SU-DHL-6 (cell line): ENCODE results near the gene GPR162.

Experiments used
- H2AFZ ChIP-seq: fragments of 200-600 bp; sonication (generic); 2 replicates; pipeline ENCODE4 v1.6.1; 2014; ENCODE audit warnings: low read depth, mild to moderate bottlenecking, moderate library complexity, mixed read lengths, antibody characterized with exemption, low read length; ENCODE audit not compliant: severe bottlenecking
- H3F3A ChIP-seq: fragments of 200-600 bp; shearing (Covaris generic); 2 replicates; pipeline ENCODE4 v1.6.0; 2016; ENCODE audit warnings: antibody characterized with exemption, mild to moderate bottlenecking; ENCODE audit not compliant: insufficient read depth
- H3K27ac ChIP-seq: fragments of 200-600 bp; sonication (generic); 2 replicates; pipeline ENCODE4 v1.5.1; 2016; ENCODE audit warnings: low read depth, mild to moderate bottlenecking, low read length, moderate library complexity, mixed read lengths
- H3K27me3 ChIP-seq: fragments of 200-600 bp; sonication (generic), shearing (Covaris generic); 2 replicates; pipeline ENCODE4 v1.6.0; 2014; ENCODE audit warnings: mild to moderate bottlenecking, low read length
- H3K36me3 ChIP-seq: fragments of 200-600 bp; sonication (generic); 2 replicates; pipeline ENCODE4 v1.6.1; 2014; ENCODE audit warnings: mild to moderate bottlenecking, low read length, mixed read lengths
- H3K4me2 ChIP-seq: fragments of 300-600, 200-600 bp; shearing (Covaris generic), sonication (generic); 2 replicates; pipeline ENCODE4 v1.6.0; 2014; ENCODE audit warnings: low read length, low read depth, mild to moderate bottlenecking; ENCODE audit not compliant: poor library complexity, severe bottlenecking
- H3K4me3 ChIP-seq: fragments of 200-600 bp; sonication (generic); 2 replicates; pipeline ENCODE4 v1.5.1; 2014; ENCODE audit warnings: antibody characterized with exemption, low read length, mild to moderate bottlenecking, mixed read lengths; ENCODE audit not compliant: insufficient read depth, poor library complexity, severe bottlenecking
- H3K79me2 ChIP-seq: fragments of 200-600 bp; sonication (generic); 2 replicates; pipeline ENCODE4 v1.6.1; 2014; ENCODE audit warnings: mild to moderate bottlenecking, low read length, moderate library complexity; ENCODE audit not compliant: insufficient read depth
- H3K9ac ChIP-seq: fragments of 200-600 bp; sonication (generic); 2 replicates; pipeline ENCODE4 v1.7.0; 2014; ENCODE audit warnings: mild to moderate bottlenecking, low read length
- H3K9me2 ChIP-seq: fragments of 200-600 bp; sonication (generic); replicated peaks from 2 replicates; pipeline ENCODE4 v1.6.1; 2014; ENCODE audit warnings: low read length; ENCODE audit not compliant: insufficient read depth
- H3K9me3 ChIP-seq: fragments of 200-600 bp; sonication (generic); 2 replicates; pipeline ENCODE4 v1.6.1; 2014; ENCODE audit warnings: low read length, mixed read lengths; ENCODE audit not compliant: insufficient read depth
- H4K20me1 ChIP-seq: fragments of 200-600 bp; sonication (generic); 2 replicates; pipeline ENCODE4 v1.6.1; 2014; ENCODE audit warnings: low read depth, mild to moderate bottlenecking, antibody characterized with exemption, low read length, moderate library complexity, mixed read lengths
- EZH2phosphoT487 ChIP-seq: fragments of 200-600 bp; sonication (generic), shearing (Covaris generic); conservative IDR thresholded peaks from 2 replicates; pipeline ENCODE4 v1.6.1; 2018; ENCODE audit warnings: mild to moderate bottlenecking, antibody characterized with exemption, low read length, moderate library complexity, mixed read lengths
- TF ChIP-seq, protein P1 (sequence below): fragments of 200-600 bp; sonication (generic); IDR thresholded peaks from one replicate; pipeline ENCODE4 v1.5.1; 2017; ENCODE audit warnings: antibody characterized with exemption, mild to moderate bottlenecking, low read length, moderate library complexity; ENCODE audit not compliant: insufficient read depth, poor library complexity, severe bottlenecking

The GPR162 gene

GRCh38 chr12:6823182-6824084, 1.8 kb downstream of the GPR162 start:
- Histone ChIP-seq H3K4me2 (no peak overlapping the region), H3K36me3 (no peaks in the 10 kb centered on the region)

DNA sequence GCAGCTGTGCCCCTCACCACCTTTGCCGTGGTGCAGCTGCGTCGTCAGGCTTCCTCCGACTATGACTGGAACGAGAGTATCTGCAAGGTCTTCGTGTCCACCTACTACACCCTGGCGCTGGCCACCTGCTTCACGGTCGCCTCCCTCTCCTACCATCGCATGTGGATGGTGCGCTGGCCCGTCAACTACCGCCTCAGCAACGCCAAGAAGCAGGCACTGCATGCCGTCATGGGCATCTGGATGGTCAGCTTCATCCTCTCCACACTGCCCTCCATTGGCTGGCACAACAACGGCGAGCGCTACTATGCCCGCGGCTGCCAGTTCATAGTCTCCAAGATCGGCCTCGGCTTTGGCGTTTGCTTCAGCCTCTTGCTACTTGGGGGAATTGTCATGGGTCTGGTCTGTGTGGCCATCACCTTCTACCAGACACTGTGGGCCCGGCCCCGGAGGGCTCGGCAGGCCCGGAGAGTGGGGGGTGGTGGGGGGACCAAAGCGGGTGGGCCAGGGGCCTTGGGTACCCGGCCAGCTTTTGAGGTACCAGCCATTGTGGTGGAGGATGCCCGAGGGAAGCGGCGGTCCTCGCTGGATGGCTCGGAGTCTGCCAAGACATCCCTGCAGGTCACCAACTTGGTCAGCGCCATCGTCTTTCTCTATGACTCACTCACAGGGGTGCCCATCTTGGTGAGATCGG, 2.6 kb downstream of the GPR162 start:
- H3K9me3 ChIP-seq: no peaks in the 10 kb centered on the region
- no peak overlapping the region for H3K4me3 ChIP-seq
- no peak overlapping the region for H3K27ac ChIP-seq
- H3K4me2 ChIP-seq: no peak overlapping the region
- no peaks in the 10 kb centered on the region for H3K79me2 ChIP-seq
- H4K20me1 ChIP-seq: no peaks in the 10 kb centered on the region; the same call in 1 of the 2 replicates
- no peaks in the 10 kb centered on the region for H3F3A ChIP-seq
- H2AFZ ChIP-seq: no peak overlapping the region
- TF ChIP-seq, protein P1, sequence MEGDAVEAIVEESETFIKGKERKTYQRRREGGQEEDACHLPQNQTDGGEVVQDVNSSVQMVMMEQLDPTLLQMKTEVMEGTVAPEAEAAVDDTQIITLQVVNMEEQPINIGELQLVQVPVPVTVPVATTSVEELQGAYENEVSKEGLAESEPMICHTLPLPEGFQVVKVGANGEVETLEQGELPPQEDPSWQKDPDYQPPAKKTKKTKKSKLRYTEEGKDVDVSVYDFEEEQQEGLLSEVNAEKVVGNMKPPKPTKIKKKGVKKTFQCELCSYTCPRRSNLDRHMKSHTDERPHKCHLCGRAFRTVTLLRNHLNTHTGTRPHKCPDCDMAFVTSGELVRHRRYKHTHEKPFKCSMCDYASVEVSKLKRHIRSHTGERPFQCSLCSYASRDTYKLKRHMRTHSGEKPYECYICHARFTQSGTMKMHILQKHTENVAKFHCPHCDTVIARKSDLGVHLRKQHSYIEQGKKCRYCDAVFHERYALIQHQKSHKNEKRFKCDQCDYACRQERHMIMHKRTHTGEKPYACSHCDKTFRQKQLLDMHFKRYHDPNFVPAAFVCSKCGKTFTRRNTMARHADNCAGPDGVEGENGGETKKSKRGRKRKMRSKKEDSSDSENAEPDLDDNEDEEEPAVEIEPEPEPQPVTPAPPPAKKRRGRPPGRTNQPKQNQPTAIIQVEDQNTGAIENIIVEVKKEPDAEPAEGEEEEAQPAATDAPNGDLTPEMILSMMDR: no peak
- TF ChIP-seq EZH2phosphoT487: no peak
- H3K9me2 ChIP-seq: no peaks in the 10 kb centered on the region
- H3K27me3 ChIP-seq: no peaks in the 10 kb centered on the region
- no peak overlapping the region for H3K9ac ChIP-seq
- H3K36me3 ChIP-seq: no peaks in the 10 kb centered on the region

More at GRCh38 chr12:6823182-6824084, 1.8 kb downstream of the GPR162 start:
- no peak overlapping the region for H3K9ac ChIP-seq
- no peak overlapping the region for H3K27ac ChIP-seq
- H3K9me3 ChIP-seq: no peaks in the 10 kb centered on the region
- no peaks in the 10 kb centered on the region; the same call in 1 of the 2 replicates for H4K20me1 ChIP-seq
- H3K79me2 ChIP-seq: no peaks in the 10 kb centered on the region
- no peaks in the 10 kb centered on the region for H3F3A ChIP-seq
- no peak overlapping the region for H2AFZ ChIP-seq
- no peak overlapping the region for H3K4me3 ChIP-seq
- TF ChIP-seq, protein P1: no peak
- TF ChIP-seq EZH2phosphoT487: no peak
- H3K9me2 ChIP-seq: no peaks in the 10 kb centered on the region
- H3K27me3 ChIP-seq: no peaks in the 10 kb centered on the region

DNA sequence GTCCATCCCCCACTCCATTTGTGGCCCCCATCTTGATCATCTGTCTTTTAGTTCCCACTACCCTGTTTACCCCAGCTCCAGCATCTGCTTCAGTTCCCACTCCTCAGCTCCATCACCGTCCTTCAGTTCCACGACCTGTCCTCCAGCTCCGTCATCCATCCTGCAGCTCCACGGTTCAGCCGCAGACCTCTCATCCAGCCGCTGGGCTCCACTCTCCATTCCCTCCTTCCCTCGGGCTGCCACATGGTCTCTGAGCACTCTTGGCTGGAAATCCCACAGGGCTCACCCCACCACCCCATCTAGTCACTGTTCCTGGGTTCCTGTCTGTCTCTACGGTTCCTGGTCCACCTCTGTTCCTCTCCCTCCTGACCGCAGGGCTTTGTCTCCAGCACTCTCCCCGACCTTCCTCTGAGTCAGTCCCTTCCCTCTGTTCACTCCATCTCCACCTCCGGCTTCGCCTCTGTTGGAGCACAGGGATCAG, 3.3 kb downstream of the GPR162 start:
- Histone ChIP-seq H3K9ac (no peak overlapping the region), H3K4me3 (no peak overlapping the region), H3K79me2 (no peaks in the 10 kb centered on the region), H2AFZ (no peak overlapping the region), H3K27ac (no peak overlapping the region), H3K9me3 (no peaks in the 10 kb centered on the region), H3K36me3 (no peaks in the 10 kb centered on the region), H4K20me1 (no peaks in the 10 kb centered on the region; the same call in 1 of the 2 replicates), H3F3A (no peaks in the 10 kb centered on the region), H3K27me3 (no peaks in the 10 kb centered on the region), H3K9me2 (no peaks in the 10 kb centered on the region), H3K4me2 (no peak overlapping the region)
- no peak for TF ChIP-seq EZH2phosphoT487
- TF ChIP-seq, protein P1: no peak
